Activated CD8-positive, alpha-beta memory T cell treated with anti-CD3 and anti-CD28 coated beads, Interleukin-2, amount 50 U/mL, for 24 hours (primary cell): ENCODE results near the gene RASL10A.
"Not testable (repeated sequence)": the region's sequence is repeated elsewhere in the genome, so short reads cannot be mapped to it uniquely, and the experiment has no call there.

Experiments
- DNase-seq: peaks from one replicate; pipeline ENCODE4 v3.0.0-alpha.2; 2020; ENCODE audit errors: extremely low read depth

Gene RASL10A, protein sequence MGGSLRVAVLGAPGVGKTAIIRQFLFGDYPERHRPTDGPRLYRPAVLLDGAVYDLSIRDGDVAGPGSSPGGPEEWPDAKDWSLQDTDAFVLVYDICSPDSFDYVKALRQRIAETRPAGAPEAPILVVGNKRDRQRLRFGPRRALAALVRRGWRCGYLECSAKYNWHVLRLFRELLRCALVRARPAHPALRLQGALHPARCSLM

DNA sequence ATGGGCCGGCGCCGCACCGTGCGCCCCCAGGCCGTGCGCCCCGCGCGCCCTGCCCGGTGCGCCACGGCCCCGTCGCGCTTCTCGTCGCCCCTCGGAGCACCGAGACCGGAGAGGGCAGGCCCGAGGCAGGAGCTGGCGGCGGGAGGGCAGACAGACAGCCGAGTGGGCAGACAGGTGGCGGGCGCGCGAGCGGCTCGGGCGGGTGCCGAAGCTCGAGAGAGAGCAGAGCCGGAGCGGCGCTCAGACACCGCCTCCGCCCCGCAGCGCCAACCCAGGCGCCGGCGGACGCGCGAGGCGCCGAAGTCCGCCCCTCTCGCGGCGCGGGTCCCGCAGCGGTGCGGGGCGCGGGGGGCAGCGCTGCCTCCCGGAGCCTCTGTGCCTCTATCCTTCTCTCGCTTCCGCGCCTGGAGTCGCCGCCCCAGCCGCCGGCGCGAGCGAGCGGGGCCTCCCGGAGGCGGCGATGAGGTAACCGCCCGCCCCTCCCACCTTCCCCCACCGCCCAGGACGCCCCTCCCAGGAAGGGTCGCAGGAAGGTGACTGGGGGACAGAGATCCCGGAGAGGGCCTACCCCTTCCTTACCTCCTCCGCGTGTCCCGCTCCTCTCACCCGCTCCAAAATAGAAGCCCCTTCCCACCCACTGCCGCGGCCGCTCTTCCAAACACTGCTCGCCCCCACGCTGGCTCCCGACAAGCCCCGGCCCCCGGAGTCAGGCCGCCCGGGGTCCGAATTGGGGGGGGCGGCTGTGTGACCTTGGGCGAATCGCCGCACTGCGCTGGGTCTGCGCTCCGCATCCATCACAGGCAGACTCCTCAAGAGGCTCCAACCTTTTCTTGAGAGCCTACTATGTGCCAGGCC lies at the start of gene RASL10A:
Gene RASL10A (minus strand): TSS at position 412 of the 855 bp plus-strand sequence. CDS start 451 bp downstream, outside the sequence.
- no peak for DNase-seq

DNA sequence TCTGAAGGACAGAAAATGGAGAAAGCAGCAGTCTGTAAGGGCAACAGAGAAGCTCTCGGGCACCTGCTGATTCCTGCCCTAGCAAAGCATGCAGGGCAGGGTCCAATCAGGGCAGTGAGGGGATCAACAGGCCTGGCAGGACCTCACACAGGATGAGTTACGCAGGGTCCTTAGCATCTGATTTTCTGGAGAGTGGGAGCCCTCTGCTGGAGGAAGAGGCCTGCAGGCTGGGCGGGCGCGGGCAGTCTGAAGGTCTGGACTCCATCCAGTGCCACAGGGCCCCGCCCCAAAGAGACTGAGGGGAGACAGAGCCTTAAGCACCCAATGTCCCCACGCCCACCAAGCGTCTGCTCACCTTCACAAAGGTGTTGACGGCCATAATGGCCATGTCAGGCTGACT lies 44.0 kb upstream of the RASL10A start:
- DNase-seq, result no peak

DNA sequence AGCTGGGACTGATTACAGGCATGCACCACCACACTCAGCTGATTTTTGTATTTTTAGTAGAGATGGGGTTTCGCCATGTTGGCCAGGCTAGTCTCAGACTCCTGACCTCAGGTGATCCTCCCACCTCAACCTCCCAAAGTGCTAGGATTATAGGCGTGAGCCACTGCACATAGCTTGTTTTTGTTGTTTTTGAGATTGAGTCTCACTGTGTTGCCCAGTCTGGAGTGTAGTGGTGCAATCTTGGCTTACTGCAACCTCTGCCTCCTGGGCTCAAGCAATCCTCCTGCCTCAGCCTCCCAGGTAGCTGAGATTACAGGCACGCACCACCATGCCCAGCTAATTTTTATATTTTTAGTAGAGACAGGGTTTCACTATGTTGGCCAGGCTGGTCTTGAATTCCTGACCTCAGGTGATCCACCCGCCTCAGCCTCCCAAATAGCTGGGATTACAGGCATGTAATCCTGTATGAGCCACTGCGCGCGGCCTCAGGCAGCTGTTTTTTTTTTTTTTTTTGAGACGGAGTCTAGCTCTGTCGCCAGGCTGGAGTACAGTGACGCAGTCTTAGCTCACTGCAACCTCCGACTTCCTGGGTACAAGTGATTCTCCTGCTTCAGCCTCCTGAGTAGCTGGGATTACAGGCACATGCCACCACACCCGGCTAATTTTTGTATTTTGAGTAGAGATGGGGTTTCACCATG lies 41.8 kb upstream of the RASL10A start:
- DNase-seq, result not testable (repeated sequence)

DNA sequence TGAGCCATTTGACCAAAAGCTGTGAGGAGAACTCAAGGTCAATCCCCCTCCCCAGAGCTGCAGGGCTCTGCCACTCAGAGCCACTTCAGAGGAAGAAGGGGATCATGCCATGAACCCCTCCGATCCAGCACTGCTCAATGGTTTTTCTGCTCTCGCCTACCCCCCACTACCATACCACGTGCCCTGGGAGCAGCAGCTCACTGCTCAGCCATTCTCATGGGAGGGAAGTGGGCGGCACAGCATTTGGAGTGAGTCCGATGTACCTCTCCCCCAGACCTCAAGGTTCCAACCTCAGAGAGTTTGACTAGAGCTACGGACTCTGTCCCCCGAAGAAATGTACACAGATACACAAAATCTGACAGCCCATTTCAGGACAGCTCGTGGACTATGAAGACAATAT lies 38.4 kb upstream of the RASL10A start:
- DNase-seq, result no peak

DNA sequence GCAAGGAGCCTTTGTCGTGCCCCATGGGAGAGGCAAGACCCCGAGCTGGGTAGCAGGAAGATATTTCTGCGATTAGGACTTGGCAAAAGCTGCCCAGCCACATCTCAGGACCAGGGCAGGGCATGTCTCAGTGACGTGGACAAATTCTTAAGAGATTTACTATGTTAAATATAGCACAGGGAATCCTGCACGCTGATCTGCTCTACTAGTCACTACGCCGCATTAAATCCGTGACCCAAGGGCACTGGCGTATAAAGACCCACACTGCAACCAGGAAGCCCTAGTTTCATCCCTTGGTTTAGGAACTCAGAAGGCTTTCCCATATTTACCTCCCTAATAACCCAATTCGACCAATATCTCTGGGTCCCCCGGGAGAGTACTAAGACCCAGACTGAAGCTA lies 37.8 kb upstream of the RASL10A start:
- no peak for DNase-seq

DNA sequence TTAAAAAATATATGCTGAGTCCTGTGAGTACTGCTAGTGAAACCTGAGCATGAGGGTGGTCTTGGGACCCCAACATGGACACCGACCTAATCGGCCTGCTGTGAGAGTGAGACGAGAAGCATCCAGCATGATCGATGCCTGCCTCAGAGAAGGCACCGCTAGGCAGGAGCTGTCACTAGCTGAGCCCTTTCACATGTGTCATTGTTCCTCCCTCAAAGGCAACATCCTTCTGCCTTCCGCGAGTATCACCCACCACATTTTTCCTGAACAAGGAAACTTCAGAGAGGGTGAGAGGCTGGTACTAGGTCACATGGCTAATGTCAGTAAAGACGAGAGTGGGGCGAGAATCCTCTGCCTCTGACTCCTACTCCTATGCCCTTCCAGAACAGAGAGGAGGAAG lies 37.3 kb upstream of the RASL10A start:
- no peak for DNase-seq

DNA sequence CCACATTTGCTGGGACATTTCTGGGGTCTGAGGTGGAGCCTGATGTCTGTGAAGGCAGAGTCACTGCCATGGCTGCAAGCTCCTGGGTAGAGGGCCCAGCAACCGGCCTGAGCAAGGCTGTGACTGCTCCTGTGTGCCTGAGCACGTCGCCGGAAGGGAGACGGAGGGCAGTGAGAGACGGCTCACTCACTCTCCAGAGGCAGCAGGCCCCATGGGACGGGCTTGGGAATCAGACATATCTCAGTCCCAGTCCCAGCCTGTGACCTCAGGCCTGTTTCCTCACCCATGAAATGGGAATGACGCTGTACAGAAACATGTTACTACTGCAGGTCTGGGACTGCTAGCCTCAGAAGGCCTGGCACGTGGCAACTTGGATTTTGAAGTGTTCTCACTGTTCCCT lies 36.4 kb upstream of the RASL10A start:
- no peak for DNase-seq

DNA sequence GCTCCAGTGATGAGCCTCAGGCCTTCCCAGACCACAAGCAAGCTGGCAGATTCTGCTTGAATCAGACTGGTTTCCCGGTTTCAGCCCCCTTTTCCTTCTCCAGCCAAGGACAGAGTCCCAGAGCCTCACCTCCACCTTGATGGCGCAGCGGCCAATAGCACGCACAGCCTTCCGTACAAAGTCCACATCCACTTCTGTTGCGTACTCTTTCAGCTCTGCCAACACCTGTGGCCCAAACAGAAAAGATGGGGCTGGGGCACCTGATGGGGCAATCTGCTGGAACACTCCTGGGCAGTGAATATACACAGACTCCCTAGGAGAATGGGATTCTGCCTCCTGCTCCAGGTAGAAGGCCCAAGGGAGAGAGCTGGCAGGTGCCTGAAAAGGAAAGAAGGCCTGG lies 35.5 kb upstream of the RASL10A start:
- no peak for DNase-seq

DNA sequence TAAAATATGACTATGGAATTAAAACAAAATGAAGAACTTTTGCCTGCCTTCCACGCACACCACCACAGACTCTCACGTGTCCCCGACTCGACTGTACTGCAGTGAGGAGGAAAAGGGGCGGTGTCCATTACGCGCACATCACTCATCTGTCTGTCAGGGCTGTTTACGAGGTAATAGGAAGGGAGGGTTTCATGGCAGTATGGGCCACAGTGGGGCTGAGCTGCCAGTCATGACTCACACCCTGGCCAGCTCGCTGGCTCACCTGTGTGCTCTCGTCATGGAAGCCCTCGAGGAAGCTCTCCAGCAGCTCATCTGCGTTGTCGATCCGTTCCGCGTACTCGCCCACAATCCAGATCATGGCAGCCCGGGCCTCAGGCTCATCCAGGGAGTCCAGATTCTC lies 33.5 kb upstream of the RASL10A start:
- DNase-seq, result no peak

DNA sequence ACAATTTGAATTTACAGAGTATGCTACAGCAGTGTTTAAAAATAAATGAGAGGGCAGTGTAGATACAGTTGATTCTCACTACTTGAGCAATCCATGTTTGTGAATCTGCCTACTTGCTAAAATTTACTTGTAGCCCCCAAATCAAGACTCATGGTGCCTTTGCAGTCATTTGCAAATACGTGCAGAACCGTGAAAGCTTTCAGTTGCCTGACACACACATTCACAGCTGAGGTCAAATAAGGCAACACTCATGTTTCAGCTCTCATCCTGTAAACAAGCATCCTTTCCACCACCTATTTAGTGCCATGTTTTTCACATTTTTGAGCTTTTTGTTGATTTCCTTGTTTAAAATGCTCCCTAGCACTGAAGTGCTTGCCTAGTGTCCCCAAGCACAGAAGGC lies 32.5 kb upstream of the RASL10A start:
- no peak for DNase-seq

DNA sequence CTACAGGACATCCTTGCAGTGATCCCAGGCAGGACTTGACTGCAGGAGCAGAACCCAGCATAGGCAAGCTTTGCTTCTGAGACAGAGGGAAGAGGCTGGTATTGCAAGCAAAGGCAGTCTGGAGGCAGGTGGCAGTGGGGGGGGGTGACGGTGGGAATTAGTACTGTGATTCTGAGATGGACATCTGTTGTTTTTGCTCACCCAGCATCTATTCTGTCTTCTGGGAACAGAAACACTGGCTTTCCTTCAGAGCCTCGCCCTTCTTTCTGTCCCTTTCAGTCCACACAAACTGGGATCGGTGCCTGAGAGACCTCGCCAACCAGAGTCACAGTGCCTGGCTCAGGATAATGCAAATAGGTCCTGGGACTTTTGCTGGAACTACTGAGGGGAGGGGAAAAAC lies 31.2 kb upstream of the RASL10A start:
- DNase-seq, result no peak

DNA sequence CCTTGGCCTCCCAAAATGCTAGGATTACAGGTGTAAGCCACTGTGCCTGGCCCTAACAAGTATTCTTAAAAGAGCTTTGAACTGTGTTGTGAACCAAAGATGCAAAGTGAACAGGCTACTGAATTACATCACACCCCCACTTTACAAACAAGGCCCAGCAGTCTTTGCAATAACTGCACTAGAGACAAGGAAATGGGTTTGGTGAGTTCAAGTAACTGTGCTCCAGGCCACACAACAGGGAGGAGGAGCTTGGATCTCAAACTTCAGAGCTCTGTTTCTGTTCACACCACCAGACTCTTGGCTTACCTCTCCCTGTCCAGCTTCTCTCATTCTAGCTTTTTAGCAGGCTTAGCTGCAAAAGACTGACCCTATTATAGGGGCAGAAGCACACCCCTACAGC lies 30.4 kb upstream of the RASL10A start:
- no peak for DNase-seq

DNA sequence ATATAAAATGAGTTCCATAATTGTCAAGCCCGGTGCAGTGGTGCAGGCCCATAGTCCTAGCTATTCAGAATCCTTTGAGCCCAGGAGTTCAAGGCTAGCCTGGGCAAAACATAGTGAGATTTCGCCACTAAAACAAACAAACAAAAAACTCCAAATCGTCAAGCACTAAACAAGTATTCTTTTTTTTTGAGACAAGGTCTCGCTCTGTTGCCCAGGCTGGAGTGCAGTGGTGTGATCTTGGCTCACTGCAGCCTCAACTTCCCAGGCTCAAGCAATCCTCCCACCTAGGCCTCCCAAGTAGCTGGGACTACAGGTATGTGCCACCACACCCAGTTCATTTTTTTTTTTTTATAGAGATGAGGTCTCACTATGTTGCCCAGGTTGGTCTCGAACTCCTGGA lies 29.4 kb upstream of the RASL10A start:
- DNase-seq, result not testable (repeated sequence)

DNA sequence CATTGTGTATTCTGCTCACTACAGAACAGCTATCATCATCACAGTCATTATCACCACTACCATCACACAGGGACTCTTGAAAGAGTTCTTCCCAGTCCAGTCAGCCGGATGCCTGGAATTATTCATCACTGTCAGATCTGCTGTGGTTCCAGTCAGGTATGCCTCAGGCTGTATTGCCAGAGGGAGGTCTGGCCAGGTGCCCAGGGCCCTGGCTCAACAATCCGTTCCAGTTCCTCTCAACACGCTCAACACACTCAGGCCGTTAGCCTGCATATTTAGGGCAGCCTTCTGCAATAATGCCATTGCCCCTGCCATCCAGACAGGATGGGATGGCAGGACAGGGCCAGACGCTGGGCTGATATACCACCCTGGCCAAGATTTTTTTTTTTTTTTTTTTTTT lies 28.6 kb upstream of the RASL10A start:
- DNase-seq, result no peak

DNA sequence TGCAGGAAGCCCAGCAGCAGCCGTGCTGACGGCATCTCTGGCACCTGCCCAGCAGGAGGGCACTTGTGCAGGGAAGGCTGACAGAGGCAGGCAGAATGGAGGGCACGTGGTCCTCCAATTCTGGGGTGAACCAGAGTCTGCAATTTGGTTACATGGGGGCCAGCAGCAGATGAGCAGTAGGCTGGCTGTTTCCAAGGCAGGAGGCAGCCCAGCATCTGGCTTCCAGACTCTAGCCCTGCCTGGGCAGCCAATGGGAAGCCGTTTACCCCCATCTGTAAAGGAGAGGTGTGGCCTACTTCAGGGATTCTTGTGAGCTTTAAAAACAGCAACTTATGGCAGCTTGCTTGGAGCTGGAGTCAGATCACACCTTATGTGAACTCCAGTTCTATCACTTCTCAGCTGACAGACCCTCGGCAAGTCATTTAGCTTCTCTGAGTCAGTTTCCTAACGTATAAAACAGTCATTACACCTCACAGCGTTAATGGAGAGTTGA lies 27.9 kb upstream of the RASL10A start:
- no peak for DNase-seq

DNA sequence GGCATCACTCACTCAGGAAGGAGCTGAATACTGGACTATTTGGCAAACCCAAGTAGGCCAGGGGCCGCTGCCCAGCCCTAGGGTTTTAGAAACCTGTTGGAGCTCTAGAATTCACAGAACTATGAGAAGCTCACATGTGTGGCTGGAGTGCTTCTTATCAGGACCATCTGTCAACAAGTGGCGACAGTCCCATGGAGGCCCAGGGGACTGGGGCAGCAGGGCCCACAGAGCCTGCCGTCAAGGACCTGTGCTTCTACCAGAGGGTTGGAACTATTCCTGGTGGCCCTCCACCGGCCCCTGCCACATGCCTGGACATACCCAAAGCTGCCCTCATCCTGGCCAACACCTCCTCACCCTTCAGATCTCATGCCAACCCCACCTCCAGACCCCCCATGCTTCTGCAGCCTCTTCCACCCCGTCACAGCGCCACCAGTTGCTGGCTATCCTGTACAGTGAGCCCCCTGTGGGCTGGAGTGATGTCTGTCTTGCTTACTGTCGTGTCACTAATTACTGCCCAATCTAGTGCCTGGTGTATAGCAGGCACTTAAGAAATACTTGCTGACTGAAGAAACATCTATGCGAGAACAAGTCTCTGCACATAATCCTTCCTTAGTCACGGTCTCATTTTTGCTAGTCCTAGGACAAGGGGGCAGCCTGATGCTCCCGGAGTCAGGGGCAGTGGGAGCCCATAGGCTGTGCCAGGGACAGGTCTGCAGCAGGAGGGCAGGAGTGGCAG lies 27.2 kb upstream of the RASL10A start:
- no peak for DNase-seq

DNA sequence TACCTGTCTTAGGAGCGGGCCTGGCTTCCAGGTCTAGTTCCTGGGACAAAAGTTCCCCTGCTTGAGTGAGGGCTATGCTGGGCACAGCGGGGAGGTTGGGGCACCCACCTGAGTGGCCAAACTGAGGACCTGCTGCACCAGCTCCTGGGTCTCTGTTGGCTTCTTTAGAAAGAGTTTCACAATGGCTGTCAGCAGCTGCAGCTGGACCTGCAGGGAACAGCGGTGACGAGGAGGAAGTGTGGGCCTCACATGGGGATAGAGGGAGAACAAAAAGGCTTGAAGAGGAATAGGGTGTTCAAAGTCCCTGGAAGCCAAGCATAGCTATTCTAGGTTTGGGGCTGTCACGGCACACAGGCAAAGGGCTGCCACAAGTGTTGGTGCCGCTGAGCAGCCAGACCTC lies 26.7 kb upstream of the RASL10A start:
- no peak for DNase-seq

DNA sequence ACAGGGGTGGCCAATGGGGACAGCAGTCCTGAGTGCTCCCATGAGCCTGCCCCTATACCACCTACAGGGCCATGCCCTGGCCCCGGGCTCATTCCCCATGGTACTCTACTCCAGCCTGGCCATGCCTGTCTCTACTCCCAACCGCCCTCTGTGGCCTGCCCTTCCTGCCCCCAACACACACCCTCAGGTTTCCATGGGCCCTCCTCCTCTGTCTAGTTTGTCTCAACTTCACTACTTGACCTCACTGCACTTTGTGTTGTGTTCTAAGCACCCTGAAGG lies 26.3 kb upstream of the RASL10A start:
- no peak for DNase-seq

DNA sequence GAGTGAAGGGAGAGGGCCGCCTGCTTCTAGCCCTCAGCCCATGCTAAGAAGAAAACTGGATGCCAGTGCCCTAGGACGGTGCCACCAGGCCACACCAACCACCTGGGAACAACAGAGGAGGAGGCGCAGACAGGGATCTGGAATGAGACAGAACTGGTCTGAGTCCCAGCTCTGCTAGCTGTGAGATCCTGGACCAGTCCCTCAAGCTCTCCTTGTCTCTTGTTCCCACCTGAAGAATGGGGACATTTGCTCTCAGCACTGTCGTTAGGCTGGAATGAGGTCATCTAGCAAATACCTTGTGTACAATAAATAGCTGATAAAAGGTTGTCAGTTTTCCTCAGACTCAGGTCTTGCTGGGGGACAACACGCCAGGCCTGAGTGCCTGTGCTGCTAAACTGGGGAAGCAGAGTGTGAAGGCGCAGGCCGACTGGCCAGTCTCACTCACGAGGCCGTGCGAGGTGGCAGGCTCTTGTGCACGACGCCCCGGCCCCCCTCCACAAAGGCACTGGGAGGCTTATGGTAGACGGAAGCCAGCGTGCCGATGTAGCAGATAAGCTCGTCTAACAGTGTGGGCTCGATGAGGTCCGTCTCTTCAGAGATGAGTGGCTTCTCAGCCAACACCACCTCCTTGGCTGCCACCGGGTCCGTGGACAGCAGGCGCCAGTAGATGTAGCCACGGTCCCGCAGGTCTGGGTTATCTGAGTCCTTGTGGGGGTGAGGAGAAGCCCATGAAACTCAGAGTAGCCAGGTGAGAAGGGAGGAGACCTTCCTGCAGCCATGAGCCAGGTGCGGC lies 25.8 kb upstream of the RASL10A start:
- DNase-seq, result no peak

DNA sequence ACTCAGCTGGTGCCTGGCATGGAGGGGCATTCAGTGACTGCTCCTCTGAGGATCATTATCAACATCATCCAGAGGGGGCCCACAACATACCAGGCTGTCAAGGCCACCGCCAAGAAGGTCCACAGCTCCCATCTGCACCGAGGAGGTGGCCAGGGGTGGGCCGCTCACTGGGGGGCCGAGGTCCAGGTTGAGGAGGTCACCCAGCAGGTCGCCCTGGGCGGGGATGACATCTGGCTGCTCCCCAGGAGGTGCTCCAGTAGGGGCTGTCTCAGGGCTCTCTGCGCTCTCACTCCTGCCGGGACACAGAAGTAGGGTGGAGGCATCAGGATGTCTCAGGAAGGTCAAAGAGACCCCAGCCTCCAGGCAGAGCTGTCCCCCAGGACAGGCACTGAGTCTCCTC lies 25.1 kb upstream of the RASL10A start:
- no peak for DNase-seq
